ENCODE data around the gene THOC2.
"Not testable (repeated sequence)": the region's sequence is repeated elsewhere in the genome, so short reads cannot be mapped to it uniquely, and the experiment has no call there.

THOC2 gene

DNA sequence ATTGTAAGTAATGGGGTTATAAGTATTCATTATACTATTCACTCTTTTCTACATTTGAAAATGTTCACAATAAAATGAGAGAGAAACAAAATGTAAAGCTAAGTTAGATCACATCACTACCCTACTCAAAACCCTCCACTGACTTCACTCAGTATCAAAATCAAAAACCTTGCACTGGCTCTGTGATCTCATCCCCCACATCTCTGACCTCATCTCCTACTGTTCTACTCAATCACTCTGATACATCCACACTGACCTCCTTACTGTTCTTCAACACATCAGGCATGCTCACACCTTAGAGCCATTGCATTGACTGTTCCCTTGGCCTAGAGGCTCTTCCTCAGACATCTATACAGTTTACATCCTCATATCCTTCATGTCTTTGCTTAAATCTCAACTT, 50.7 kb downstream of the THOC2 start:
- no peak for DNase-seq (ENCODE audit: insufficient read length, low spot score)
- TF ChIP-seq, protein P1, sequence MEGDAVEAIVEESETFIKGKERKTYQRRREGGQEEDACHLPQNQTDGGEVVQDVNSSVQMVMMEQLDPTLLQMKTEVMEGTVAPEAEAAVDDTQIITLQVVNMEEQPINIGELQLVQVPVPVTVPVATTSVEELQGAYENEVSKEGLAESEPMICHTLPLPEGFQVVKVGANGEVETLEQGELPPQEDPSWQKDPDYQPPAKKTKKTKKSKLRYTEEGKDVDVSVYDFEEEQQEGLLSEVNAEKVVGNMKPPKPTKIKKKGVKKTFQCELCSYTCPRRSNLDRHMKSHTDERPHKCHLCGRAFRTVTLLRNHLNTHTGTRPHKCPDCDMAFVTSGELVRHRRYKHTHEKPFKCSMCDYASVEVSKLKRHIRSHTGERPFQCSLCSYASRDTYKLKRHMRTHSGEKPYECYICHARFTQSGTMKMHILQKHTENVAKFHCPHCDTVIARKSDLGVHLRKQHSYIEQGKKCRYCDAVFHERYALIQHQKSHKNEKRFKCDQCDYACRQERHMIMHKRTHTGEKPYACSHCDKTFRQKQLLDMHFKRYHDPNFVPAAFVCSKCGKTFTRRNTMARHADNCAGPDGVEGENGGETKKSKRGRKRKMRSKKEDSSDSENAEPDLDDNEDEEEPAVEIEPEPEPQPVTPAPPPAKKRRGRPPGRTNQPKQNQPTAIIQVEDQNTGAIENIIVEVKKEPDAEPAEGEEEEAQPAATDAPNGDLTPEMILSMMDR (IDR thresholded peaks at IDR 0.05; ENCODE audit: insufficient read depth, missing control alignments), result no peak
- no peak for FAIRE-seq

DNA sequence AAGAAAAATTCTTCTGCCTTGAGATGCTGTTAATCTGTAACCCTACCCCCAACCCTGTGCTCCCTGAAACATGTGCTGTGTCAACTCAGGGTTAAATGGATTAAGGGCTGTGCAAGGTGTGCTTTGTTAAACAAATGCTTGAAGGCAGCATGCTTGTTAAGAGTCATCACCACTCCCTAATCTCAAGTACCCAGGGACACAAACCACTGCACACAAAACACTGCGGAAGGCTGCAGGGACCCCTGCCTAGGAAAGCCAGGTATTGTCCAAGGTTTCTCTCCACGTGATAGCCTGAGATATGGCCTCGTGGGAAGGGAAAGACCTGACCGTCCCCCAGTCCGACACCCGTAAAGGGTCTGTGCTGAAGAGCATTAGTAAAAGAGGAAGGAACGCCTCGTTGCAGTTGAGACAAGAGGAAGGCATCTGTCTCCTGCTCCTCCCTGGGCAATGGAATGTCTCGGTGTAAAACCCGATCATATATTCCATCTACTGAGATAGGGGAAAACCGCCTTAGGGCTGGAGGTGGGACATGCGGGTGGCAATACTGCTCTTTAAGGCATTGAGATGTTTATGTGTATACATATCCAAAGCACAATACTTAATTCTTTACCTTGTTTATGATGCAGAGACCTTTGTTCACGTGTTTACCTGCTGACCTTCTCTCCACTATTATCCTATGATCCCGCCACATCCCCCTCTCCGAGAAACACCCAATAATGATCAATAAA, 53.0 kb downstream of the THOC2 start:
- FAIRE-seq; DNase-seq (ENCODE audit: insufficient read length, low spot score): not testable (repeated sequence)

DNA sequence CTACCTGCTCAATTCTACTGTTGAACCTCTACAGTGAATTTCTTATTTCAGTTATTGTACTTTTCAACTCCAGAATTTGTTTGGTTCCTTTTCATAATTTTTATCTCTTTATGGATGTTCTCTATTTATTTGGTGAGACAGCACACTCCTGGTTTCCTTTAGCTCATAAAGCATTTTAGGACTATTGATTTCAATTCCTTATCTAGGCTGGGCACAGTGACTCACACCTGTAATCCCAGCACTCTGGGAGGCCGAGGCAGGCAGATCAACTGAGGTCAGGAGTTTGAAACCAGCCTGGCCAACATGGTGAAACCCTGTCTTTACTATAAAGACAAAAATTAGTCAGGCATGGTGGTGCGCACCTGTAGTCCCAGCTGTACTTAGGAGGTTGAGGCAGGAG, 57.7 kb downstream of the THOC2 start:
- TF ChIP-seq, protein P1 (IDR thresholded peaks at IDR 0.05; ENCODE audit: insufficient read depth, missing control alignments), result no peak
- FAIRE-seq (no peak), DNase-seq (ENCODE audit: insufficient read length, low spot score) (no peak)

DNA sequence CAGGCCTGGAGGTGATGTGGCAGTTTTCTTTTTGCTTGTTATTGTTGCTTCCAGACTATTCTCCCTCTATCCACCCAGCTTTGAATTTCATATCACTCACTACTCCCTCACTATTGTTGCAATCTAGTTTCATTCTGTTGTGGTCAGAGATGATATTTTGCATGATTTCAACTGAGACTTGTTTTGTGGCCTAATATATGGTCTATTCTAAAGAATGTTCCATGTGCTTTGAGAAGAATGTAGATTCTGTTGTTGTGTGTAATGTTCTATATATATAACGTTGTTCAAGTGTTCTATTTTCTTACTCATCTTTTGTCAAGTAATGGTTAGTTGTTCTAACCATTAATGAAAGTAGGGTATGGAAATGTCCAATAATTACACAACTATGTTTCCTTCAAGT, 59.0 kb downstream of the THOC2 start:
- peak; percentile 63 for FAIRE-seq
- TF ChIP-seq, protein P1 (IDR thresholded peaks at IDR 0.05; ENCODE audit: insufficient read depth, missing control alignments), result no peak

DNA sequence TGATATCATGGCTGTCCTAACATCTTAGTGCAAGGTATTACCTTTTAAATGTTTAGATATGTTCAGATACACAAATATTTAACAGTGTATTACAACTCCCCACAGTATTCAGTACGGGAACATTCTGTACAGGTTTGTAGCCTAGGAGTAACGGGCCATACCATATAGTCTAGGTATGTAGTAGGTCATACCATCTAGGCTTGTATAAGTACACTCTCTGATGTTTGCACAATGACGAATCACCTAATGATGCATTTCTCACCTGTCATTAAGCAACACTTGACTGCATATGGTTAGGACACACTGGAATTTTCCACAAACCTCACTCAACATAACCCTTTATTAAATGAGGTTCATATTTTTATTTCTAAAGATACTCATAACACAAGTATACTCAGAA, 67.7 kb downstream of the THOC2 start:
- TF ChIP-seq, protein P1 (IDR thresholded peaks at IDR 0.05; ENCODE audit: insufficient read depth, missing control alignments), result no peak
- DNase-seq (ENCODE audit: insufficient read length, low spot score) (no peak), FAIRE-seq (no peak)

More for the DNA sequence above, 59.0 kb downstream of the THOC2 start:
- DNase-seq (ENCODE audit: insufficient read length, low spot score), result no peak

DNA sequence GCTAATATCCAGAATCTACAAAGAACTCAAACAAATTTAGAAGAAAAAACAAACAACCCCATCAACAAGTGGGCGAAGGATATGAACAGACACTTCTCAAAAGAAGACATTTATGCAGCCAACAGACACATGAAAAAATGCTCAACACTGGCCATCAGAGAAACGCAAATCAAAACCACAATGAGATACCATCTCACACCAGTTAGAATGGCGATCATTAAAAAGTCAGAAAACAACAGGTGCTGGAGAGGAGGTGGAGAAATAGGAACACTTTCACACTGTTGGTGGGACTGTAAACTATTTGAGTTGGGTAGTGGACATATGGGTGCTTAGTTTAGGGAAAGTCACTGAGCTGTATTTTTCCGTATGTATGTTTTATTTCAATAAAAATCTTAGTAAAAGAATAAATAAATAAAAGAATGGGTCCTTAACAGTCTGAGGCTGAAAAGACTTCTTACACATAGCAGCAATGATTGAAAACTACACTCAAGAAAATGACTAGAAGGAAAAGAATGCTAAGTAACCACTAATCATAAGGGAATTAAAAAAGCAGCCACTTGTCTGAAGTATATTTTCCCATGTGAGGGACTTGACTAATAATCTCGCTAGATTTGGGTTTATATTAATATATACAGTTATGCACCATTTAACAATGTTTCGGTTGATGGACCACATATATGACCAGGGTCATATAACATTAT, 68.2 kb downstream of the THOC2 start:
- FAIRE-seq, result peak; percentile 6
- DNase-seq (ENCODE audit: insufficient read length, low spot score), result not testable (repeated sequence)

DNA sequence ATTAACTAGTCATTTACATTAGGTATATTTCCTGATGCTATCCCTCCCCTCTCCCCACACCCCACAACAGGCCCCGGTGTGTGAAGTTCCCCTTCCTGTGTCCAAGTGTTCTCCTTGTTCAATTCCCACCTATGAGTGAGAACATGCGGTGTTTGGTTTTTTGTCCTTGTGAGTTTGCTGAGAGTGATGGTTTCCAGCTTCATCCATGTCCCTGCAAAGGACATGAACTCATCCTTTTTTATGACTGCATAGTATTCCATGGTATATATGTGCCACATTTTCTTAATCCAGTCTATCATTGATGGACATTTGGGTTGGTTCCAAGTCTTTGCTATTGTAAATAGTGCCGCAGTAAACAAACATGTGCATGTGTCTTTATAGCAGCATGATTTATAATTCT, 69.1 kb downstream of the THOC2 start:
- FAIRE-seq; DNase-seq (ENCODE audit: insufficient read length, low spot score): not testable (repeated sequence)

DNA sequence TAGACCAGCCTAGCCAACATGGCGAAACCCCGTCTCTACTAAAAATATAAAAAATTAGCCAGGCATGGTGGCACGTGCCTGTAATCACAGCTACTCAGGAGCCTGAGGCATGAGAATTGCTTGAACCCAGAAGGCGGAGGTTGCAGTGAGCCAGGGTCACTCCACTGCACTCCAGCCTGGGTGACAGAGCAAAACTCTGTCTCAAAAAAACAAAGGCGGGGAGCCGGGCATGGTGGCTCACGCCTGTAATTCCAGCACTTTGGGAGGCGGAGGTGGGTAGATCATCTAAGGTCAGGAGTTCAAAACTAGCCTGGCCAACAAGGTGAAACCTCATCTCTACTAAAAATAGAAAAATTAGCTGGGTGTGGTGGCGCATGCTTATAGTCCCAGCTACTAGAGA, 76.3 kb downstream of the THOC2 start:
- not testable (repeated sequence) for FAIRE-seq; DNase-seq (ENCODE audit: insufficient read length, low spot score)

DNA sequence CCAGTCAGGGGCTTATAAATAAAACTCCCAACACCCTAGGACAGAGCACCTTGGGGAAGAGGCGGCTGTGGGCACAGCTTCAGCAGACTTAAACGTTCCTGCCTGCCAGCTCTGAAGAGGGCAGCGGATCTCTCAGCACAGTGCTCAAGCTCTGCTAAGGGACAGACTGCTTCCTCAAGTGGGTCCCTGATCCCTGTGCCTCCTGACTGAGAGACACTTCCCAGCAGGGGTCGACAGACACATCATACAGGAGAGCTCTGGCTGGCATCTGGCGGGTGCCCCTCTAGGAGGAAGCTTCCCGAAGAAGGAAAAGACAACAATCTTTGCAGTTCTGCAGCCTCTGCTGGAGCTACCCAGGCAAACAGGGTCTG, 84.1 kb downstream of the THOC2 start:
- DNase-seq (ENCODE audit: insufficient read length, low spot score); FAIRE-seq: not testable (repeated sequence)
